Stimulated activated CD4-positive, alpha-beta T cell treated with anti-CD3 and anti-CD28 coated beads, Interleukin-12 subunit alpha, Interleukin-12 subunit beta, amount 100 ng/mL, for 24 hours (primary cell): ENCODE results near the gene IL4I1.

Experiments used
- DNase-seq, 2 experiments: peaks; one replicate each; pipeline ENCODE4 v3.0.0-alpha.2; 2020; ENCODE audit warnings: low read depth in 2 of 2

IL4I1 gene

DNA sequence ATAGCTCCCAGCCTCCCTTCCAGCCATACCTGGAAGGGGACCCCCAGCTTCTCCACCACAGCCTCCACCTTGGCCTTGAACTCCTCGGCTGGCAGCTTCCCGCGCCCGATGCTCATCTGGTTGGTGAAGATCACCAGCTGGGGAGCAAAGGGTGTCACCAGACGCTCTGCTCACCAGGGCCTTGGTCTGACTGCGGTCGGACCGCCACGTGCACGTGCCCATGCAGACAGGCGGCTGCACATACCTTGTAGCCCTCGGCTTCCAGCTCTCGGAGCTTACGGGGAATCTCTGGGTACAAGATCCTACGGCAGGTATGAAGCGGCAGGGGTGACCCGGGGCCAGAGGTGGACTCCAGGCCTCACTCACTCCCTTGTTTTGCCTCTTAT, 32.8 kb downstream of the IL4I1 start:
- no peak for DNase-seq

- DNase-seq = no peak
These were observed 33.3 kb downstream of the IL4I1 start for GRCh38 chr19:49863254-49863934.

DNA sequence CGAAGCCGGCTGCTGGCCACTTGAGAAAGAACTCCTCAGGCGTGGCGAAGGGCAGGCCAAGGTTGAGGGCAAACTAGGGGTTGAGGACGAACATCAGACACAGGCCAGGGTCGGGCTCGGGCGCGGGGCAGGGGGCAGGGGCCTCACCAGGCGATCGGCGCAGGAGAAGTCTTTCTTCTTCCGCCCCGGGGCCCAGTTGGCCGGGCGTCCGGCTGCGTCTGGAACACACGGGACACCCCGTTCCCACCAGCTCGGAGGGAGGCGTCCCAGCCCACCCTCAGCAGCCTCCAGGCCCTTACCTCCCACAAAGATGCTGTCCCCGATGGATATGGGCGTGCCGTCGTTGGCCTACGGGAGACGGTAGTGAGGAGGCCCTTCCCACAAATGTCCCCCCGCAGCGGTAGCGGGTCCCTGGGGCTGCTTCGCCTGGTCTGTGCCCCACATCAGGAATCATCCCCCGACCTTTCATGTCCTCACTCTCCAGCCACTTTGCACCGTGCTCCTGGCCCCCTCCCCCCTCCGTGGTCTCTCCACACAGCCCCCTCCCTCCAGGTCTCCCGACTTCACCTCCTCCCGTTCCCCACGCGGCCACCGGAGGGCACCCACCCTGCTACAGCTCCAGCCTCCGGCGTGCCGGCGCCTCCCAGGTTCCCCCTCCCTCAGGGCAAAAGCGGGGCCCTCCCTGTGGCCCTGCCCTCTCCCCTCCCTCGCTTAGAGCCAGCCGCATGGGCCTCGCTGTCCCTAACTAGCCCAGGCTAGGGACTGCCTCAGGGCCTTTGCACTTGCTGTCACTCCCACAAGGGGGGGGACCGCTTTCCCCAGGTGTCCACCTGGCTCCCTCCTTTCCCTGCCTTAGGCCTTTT, 34.1 kb downstream of the IL4I1 start:
- DNase-seq = no peak

- no peak for DNase-seq
These were observed 34.9 kb downstream of the IL4I1 start for GRCh38 chr19:49861541-49862378.

GRCh38 chr19:49861107-49861506, 35.6 kb downstream of the IL4I1 start:
- DNase-seq = no peak

- no peak for DNase-seq
These were observed 36.2 kb downstream of the IL4I1 start for GRCh38 chr19:49860336-49861102.

DNA sequence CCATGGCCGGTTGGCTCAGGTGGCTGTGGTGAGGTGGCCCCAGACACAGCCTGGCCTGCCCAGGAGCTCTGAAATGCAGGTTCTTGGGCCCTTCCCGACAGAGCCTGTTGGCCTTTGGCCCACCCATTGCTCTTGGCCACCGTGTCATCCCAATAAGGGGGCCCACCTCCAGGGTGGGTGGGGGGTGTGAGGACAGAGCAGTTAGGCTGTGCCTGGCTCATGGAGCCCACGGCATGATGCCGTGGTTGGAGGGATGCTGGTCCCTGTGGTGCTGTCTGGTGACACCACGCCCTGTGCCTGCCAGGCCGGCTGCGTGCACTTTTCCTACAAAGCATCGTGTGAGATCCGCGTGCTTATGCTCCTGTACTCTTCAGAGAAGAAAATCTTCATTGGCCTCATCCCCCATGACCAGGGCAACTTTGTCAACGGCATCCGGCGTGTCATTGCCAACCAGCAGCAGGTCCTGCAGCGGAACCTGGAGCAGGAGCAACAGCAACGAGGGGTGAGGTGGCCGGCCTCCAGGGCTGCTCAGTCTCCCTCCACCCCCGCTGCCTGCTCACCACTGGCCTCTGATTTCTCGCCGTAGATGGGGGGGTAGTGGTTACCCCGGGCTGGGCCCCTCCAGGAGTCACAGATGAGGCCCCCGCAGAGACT, 36.9 kb downstream of the IL4I1 start:
- no peak for DNase-seq

DNA sequence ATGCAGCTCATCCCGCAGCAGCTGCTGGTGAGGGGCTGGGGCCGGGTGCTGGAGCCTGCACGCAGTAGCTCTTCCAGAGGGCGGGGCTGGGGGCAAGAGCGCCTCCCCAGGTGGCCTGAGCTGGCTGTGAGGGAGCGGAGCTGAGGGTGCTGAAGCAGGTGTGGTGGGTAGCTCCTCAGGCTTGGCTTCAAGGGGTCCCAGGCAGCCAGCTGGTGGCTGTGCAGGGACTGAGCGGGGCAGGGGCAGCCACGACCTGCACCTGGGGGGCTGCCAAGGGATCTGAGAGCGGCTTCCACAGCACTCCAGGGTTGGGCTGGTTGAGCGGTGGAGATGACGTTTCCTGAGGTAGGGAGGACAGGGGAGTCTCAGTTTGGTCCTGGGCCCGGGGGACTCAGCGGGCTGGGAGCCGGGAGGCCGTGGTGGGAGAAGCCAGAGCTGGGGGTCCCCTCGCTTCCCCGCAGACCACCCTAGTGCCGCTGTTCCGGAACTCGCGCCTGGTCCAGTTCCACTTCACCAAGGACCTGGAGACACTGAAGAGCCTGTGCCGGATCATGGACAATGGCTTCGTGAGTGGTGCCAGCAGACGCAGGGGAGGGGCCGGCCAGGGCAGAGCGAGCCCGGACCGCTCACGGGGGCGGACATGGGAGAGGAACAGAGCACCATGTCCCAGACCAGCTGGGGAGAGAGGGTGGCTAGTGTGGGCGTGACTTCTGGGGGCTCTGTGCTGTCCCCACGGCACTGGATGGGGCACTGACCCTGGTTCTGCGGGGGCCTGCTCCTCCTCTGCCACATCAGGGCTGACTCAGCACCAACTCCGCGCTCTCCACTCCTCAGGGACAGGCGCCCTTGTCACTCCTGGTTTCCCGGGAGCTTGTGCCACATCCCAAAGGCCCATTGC, 38.4 kb downstream of the IL4I1 start:
- no peak for DNase-seq

DNA sequence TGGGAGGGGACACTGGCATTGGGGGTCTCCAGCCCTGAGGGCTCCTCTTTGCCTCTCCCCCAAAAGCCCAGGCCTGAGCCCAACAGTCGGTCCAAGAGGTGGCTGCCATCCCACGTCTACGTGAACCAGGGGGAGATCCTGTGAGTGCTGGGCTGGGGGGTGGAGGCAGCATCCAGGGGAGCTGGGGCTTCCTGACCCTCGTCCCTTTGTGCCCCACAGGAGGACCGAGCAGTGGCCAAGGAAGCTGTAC, 38.9 kb downstream of the IL4I1 start:
- DNase-seq = no peak

DNA sequence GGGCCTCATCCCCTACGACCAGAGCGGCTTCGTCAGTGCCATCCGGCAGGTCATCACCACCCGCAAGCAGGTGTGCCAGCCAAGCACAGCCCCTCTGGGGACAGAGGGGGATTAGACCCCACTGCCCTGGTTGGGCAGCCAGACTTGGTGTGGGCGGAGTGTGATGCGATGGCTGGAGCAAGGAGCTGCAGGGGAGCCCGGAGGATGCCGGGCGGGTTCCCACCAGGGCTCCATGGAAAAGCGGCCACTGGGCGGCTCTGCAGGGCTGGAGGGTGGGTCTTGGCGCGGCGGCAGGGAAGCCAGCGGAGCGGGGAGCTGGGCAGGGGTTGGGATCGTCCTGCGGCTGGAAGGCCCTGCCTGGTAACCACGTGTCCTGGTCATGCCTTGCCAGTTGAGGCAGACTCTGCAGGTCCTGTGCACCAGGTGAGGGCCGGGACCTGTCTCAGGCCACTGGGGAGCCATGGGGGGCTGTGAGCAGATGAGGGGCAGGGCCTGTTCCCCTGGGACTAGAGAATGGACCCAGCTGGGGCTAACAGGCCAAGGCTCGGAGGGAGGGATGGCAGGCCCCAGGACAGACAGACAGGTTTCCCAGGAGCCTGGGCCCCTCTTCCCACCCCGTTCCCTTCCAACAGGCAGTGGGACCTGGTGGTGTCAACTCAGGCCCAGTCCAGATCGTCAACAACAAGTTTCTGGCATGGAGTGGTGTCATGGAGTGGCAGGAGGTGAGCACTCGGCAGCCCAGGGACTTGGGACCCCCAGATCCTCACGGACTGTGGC, 39.4 kb downstream of the IL4I1 start:
- no peak for DNase-seq

DNA sequence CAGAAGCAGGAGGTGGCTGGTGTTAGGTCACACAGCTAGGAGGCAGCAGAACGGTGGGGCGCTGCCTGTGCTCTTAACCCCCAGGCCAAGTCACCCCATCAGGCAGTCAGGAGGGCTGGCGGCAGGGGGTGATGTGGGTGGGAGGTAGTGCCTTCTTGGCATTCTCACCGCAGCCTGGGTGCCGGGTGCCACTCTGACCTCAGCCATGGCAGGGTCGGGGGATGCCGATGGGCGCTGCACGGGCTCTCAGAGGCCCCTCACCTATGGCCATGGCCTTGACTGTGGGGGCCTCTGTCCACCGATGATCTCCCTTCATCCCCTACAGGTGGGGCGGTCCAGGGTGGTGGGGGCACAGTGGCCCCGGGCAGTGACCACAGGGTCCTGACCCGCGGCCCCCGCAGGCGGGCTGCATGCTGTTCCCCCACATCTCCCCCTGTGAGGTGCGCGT, 40.1 kb downstream of the IL4I1 start:
- no peak for DNase-seq

- DNase-seq = no peak
These were observed 40.8 kb downstream of the IL4I1 start for GRCh38 chr19:49855676-49856573.

GRCh38 chr19:49855277-49855675, 41.4 kb downstream of the IL4I1 start:
- no peak for DNase-seq

GRCh38 chr19:49854378-49855263, 42.1 kb downstream of the IL4I1 start:
- DNase-seq = no peak

GRCh38 chr19:49853852-49854377, 42.8 kb downstream of the IL4I1 start:
- no peak for DNase-seq

GRCh38 chr19:49852631-49853126, 44.0 kb downstream of the IL4I1 start:
- DNase-seq = no peak
